Peyer's patch (tissue), 4 donors: ENCODE data around the gene WWP2. TPM values are rescaled to one million over a fixed set of nuclear protein-coding genes. Genes with fewer than 3 reads are reported as not detected.
"Not testable (repeated sequence)": the region's sequence is repeated elsewhere in the genome, so short reads cannot be mapped to it uniquely, and the experiment has no call there.

Experiments
- DNase-seq, 3 donors: peaks; one replicate each; pipeline ENCODE4 v3.0.0-alpha.2; 2017 to 2019
- H3K27ac ChIP-seq, 4 donors: fragments of 200-600 bp; sonication (generic); one replicate each; pipeline ENCODE4 v1.5.1; 2016 to 2019
- H3K27me3 ChIP-seq, 2 donors: fragments of 200-600 bp; sonication (generic); one replicate each; pipeline ENCODE4 v1.5.1; 2019
- H3K36me3 ChIP-seq, 3 donors: fragments of 200-600 bp; sonication (generic); one replicate each; pipeline ENCODE4 v1.5.1; 2016 to 2019
- H3K4me1 ChIP-seq, 4 donors: fragments of 200-600 bp; sonication (generic); one replicate each; pipeline ENCODE4 v1.5.1; 2016 to 2019
- H3K4me3 ChIP-seq, 4 donors: fragments of 200-600 bp; sonication (generic); 1 replicate in 3 of 4; 2 replicates in 1 of 4; pipeline ENCODE4 v1.5.1; 2016 to 2019; ENCODE audit warnings: mild to moderate bottlenecking in 1 of 4
- H3K9me3 ChIP-seq, 4 donors: fragments of 200-600 bp; sonication (generic); one replicate each; pipeline ENCODE4 v1.5.1; 2016 to 2019; ENCODE audit warnings: mild to moderate bottlenecking in 1 of 4
- CTCF ChIP-seq, 6 experiments: fragments of 450-650 bp in 4 of 6; fragments of 200-600 bp in 2 of 6; sonication (generic) in 1 of 6; IDR thresholded peaks; one replicate each; pipeline ENCODE4 v1.5.1; 2017 to 2019; ENCODE audit warnings: antibody characterized with exemption in 6 of 6, mild to moderate bottlenecking in 3 of 6, moderate library complexity in 1 of 6
- POLR2A ChIP-seq, 2 donors: fragments of 450-650 bp; IDR thresholded peaks; one replicate each; pipeline ENCODE4 v1.5.1; 2017; ENCODE audit warnings: antibody characterized with exemption in 2 of 2, mild to moderate bottlenecking in 2 of 2, moderate library complexity in 2 of 2
- total RNA-seq, 4 donors: library from RNA; depleted of rRNA; stranded (reverse); fragments of >200 nt; gene quantifications; one replicate each; pipeline ENCODE4 v1.1.0, GENCODE V29; 2016

The WWP2 gene
- total RNA-seq, 4 donors from 2014 or later = 93.5 to 199 (median 111) TPM

GRCh38 chr16:69775563-69775962 lies 13.4 kb downstream of the WWP2 start:
- H3K27me3 ChIP-seq = no peaks in the 10 kb centered on the region
- no peaks in the 10 kb centered on the region for H3K9me3 ChIP-seq
- peaks cover 0 to 14% (median 5%) of the 10 kb centered on the region in 4 donors for H3K4me1 ChIP-seq
- H3K27ac ChIP-seq = no peak overlapping the region
- peaks cover 0 to 18% (median 0%) of the 10 kb centered on the region in 3 donors for H3K36me3 ChIP-seq
- no peak for DNase-seq
- TF ChIP-seq POLR2A (IDR thresholded peaks at IDR 0.05) = no peak
- no peak for TF ChIP-seq CTCF (IDR thresholded peaks at IDR 0.05)
- no peak overlapping the region for H3K4me3 ChIP-seq

- Histone ChIP-seq H3K27ac (no peak overlapping the region), H3K27me3 (no peaks in the 10 kb centered on the region), H3K9me3 (no peaks in the 10 kb centered on the region), H3K4me1 (no peaks in the 10 kb centered on the region), H3K4me3 (no peak overlapping the region), H3K36me3 (peaks cover 0 to 22% (median 0%) of the 10 kb centered on the region in 3 donors)
- no peak for TF ChIP-seq POLR2A (IDR thresholded peaks at IDR 0.05)
- no peak for TF ChIP-seq CTCF (IDR thresholded peaks at IDR 0.05)
- DNase-seq = no peak
Observed at GRCh38 chr16:69779724-69780123, 17.6 kb downstream of the WWP2 start.

- Histone ChIP-seq H3K27me3 (no peaks in the 10 kb centered on the region), H3K9me3 (no peaks in the 10 kb centered on the region), H3K4me1 (no peaks in the 10 kb centered on the region), H3K36me3 (peaks cover 0 to 17% (median 0%) of the 10 kb centered on the region in 3 donors), H3K27ac (no peak overlapping the region), H3K4me3 (no peak overlapping the region)
- no peak for DNase-seq
- TF ChIP-seq POLR2A (IDR thresholded peaks at IDR 0.05) (no peak), CTCF (IDR thresholded peaks at IDR 0.05) (no peak)
Observed at GRCh38 chr16:69781118-69781517, 19.0 kb downstream of the WWP2 start.

GRCh38 chr16:69784586-69784985 lies 22.5 kb downstream of the WWP2 start:
- peaks cover 0 to 38% (median 0%) of the 10 kb centered on the region in 3 donors for H3K36me3 ChIP-seq

GRCh38 chr16:69787883-69788282 lies 25.8 kb downstream of the WWP2 start:
- H3K27ac ChIP-seq = peak overlapping the region in 1 of 4 donors; percentile 57
- no peak overlapping the region for H3K4me3 ChIP-seq
- peaks cover 0 to 57% (median 0%) of the 10 kb centered on the region in 3 donors for H3K36me3 ChIP-seq
- H3K9me3 ChIP-seq = no peaks in the 10 kb centered on the region
- no peaks in the 10 kb centered on the region for H3K4me1 ChIP-seq
- no peak for TF ChIP-seq POLR2A (IDR thresholded peaks at IDR 0.05)
- no peak for TF ChIP-seq CTCF (IDR thresholded peaks at IDR 0.05)
- no peaks in the 10 kb centered on the region for H3K27me3 ChIP-seq
- peak in 2 of 3 donors; percentile 56 to 79 for DNase-seq

More at GRCh38 chr16:69784586-69784985, 22.5 kb downstream of the WWP2 start:
- Histone ChIP-seq H3K4me1 (no peaks in the 10 kb centered on the region), H3K27ac (no peak overlapping the region), H3K9me3 (no peaks in the 10 kb centered on the region), H3K27me3 (no peaks in the 10 kb centered on the region), H3K4me3 (no peak overlapping the region)
- TF ChIP-seq CTCF (IDR thresholded peaks at IDR 0.05) = no peak
- no peak for TF ChIP-seq POLR2A (IDR thresholded peaks at IDR 0.05)
- no peak for DNase-seq

- not testable (repeated sequence) for H3K4me3 ChIP-seq, H3K4me1 ChIP-seq, H3K9me3 ChIP-seq, H3K27me3 ChIP-seq, H3K27ac ChIP-seq, DNase-seq
- peaks cover 0 to 55% (median 0%) of the 10 kb centered on the region in 3 donors for H3K36me3 ChIP-seq
Observed at GRCh38 chr16:69791391-69791847, 29.3 kb downstream of the WWP2 start.
